ENCODE results near the gene GNG2.

GNG2 gene

DNA sequence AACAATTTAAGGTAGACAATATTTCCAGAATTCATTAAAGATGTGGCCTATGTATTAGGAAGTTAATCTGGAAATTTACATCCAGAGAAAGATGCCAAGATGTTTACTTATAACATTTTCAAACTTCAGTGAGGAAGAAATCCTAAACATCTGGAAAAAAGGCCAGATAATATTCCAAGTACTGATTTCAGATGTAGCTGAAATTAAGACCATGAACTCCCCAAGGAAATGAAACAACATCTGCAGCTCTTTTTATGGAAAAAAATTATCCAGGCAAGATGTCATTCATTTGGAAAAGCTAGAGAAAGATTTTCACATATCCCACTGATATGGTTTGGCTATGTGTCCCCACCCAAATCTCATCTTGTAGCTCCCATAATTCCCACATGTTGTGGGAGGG, 35.0 kb downstream of the GNG2 start:
- DNase-seq = no peak

GRCh38 chr14:51897791-51898355, 37.5 kb downstream of the GNG2 start:
- DNase-seq = no peak

GRCh38 chr14:51901475-51902024, 41.1 kb downstream of the GNG2 start:
- no peak for DNase-seq

DNA sequence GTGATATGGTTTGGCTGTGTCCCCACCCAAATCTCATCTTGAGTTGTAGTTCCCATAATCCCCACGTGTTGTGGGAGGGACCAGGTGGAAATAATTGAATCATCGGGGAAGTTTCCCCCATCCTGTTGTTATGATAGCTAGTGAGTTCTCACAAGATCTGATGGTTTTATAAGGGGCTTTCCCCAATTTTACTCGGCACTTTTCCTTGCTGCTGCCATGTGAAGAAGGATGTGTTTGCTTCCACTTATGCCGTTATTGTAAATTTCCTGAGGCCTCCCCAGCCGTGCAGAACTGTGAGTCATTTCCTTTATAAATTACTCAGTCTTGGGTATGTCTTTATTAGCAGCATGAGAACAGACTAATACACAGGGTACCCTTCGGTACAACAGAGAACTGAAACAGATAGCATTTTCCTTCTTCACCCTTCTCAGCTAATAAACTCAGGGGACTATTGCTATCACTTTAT, 45.3 kb downstream of the GNG2 start:
- DNase-seq = peak; percentile 66

DNA sequence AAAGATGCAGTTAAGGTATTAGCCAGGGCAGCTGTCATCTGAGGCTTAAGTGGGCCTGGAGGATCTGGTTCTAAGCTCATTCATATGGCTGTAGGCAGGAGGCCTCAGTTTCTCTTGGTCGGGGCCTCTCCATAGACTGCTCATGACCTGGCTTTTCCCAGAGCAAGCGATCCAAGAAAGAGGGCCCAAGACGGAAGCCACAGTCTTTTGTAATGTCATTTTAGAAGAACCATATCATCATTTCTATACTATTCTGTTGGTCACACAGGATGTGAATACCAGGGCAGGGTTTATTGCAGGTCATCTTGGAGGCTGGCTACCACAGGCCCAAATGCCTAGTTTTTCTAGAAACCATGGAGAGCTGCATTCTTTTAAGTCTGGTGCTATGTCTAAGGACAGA, 47.7 kb downstream of the GNG2 start:
- DNase-seq = no peak

- no peak for DNase-seq
Observed at GRCh38 chr14:51912112-51912786, 51.8 kb downstream of the GNG2 start.

- DNase-seq = no peak
Observed at GRCh38 chr14:51914310-51914709, 53.9 kb downstream of the GNG2 start.

- DNase-seq = no peak
Observed at GRCh38 chr14:51917193-51917592, 56.8 kb downstream of the GNG2 start.

- no peak for DNase-seq
Observed at GRCh38 chr14:51921026-51921425, 60.6 kb downstream of the GNG2 start.

- DNase-seq = no peak
Observed at GRCh38 chr14:51922624-51923023, 62.2 kb downstream of the GNG2 start.

DNA sequence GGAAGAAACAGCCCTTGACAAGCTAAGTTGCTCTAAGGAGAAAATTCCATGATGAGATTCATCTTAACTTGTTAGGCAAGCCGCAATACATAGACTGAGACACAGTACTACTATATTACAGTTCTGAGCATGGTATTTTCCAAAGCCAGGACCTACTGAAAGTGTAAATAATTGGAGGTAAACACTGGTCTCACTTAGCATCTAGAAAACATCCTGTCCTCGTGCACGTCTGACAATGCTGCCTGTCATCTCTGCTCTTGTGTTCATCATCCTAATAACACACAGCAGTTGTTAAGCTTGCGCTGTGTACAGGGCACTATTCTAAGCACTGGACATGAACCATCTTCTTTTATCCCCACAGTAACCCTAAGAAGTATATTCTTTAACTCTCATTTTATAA, 64.2 kb downstream of the GNG2 start:
- no peak for DNase-seq

DNA sequence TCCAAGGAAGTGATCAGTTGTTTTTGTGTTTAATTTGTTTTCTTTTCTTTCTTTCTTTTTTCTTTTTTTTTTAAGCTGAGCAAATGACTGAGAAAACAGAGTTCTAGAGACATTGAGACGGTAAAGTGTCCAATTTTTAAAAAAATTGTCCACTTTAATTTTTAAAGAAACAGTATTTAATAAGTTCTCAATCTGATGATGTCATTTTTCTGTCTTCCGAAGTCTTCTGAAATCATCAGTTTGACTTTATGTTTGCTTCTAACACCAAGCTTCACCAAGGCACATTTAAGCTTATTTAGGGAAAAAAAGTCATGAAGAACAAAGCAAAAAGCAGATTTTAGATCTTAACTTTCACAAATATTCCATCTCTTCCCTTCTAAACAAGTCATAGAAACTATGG, 65.6 kb downstream of the GNG2 start:
- no peak for DNase-seq

DNA sequence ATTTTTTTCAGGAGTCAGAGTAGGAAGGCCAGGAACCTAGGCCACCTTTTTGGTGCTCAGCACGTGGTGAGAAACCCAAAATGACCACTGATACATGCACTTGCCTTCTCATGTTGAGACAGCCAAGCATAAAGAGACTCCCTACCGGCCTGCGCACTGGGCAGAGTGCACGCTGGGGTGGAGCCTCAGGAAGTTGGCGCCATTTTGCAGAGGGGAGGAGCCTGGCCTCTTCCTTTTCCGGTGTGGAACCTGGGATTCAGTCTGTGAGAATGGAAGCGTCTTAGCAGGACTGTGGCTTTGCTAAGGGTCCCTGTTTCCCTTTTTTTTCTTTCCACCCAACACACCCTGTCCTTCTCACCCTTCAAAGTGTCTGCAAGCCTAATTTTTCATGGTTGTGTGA, 66.0 kb downstream of the GNG2 start:
- DNase-seq = no peak

DNA sequence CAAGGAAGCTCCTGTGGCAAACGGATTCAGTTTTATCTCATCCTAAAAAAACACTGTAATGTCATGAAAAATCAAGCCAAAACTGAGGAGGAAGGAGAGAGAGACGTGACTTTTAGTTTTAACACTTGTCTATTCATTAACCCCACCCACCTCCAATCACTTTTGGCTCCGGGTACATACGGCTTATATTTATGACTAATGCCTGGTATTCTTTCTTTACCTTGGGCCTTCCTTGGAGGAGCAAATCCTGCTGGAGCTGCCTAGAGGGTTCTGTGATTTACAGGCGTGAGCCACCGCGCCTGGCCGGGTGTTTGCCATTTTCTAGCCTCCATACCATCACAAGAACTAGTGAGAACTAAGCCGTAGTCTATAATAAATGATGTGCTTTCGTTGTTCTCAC, 68.2 kb downstream of the GNG2 start:
- no peak for DNase-seq

- DNase-seq = no peak
Observed at GRCh38 chr14:51929166-51929565, 68.8 kb downstream of the GNG2 start.

- no peak for DNase-seq
Observed at GRCh38 chr14:51929910-51930682, 69.7 kb downstream of the GNG2 start.

GRCh38 chr14:51931308-51931707, 70.9 kb downstream of the GNG2 start:
- no peak for DNase-seq

DNA sequence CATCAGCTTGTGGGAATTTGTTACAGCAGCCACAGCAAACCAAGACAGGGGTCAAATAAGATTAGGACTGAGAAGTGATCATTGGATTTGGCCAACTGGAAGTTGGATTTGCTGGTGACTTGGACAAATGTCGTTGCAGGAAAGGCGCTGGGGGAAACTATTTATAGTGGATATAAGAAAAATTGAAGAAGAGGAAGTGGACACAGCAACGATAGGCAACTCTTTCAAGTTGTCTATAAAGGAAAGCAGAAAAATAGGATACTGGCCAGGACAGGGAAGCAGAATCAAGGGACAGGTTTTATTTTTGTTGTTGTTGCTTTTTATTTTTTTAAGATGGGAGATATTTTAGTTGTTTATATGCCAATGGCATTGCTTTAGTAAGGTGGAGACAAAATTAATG, 72.8 kb downstream of the GNG2 start:
- DNase-seq = no peak

- DNase-seq = no peak
Observed at GRCh38 chr14:51938137-51938536, 77.7 kb downstream of the GNG2 start.

DNA sequence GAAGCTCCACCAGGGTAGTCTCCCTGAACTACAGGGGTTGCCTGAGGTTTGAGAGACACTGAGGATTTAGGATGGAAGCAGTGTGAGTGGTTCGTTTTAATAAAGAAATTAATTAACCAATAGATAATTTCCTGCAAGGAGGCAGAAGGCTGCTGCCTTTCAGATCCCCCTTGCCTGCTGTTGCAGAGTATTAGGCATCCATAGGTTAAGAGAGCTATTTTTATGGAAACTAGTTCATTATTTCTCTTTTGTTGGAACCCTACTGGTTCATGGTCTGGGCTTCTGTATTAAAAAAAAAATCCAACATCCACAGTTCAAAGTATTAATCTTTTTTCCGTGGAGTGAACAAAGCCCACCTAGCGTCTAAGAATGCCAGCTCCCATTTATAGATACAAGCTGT, 78.4 kb downstream of the GNG2 start:
- DNase-seq = no peak

DNA sequence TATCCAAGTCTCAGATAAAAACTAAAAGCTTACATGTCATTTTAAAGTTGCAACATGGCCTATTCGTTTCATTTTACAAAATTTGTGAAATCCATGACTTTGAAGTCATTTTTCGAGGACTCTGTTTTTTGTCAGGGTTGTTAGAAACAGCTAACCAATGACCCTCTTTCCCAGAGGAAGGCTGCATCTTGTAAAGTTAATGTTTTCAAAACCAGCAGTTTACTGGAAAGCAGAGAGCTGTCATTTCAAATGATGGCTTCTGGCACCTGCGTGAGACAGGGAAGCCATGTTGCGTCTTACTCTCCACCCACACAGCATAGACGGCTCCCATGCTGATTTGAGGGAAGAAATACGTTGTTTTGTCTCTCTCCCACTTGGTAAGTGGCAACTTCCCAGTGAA, 78.8 kb downstream of the GNG2 start:
- no peak for DNase-seq

GRCh38 chr14:51939755-51940301, 79.4 kb downstream of the GNG2 start:
- no peak for DNase-seq

- DNase-seq = no peak
Observed at GRCh38 chr14:51942971-51943370, 82.6 kb downstream of the GNG2 start.

GRCh38 chr14:51950007-51950406, 89.6 kb downstream of the GNG2 start:
- no peak for DNase-seq
